IMR-90 (cell line): Measurements from ENCODE around the gene STOM. TPM values are rescaled to one million over a fixed set of nuclear protein-coding genes. Genes with fewer than 3 reads are reported as not detected.

Experiments
- ATAC-seq: fragments of 200-7000 bp; cut with Tn5 transposase; 2 replicates; pipeline ENCODE4 v1.9.1; 2020; ENCODE audit warnings: low read depth, mild to moderate bottlenecking, moderate library complexity
- BruUV-seq: library from RNA; stranded (reverse); fragments of 400-500 nt; replicated peaks from 2 replicates; lab custom pipeline; 2021; lab: Mats Ljungman, UMichigan
- CTCF ChIA-PET: fragments of 300-600 bp; formaldehyde crosslinking; extraction: SDS; loops from one replicate; lab custom pipeline; 2021; ENCODE audit warnings: antibody characterized with exemption; lab: Yijun Ruan, JAX
- POLR2A ChIA-PET: fragments of 300-600 bp; sonication (Branson Sonifier 250); formaldehyde crosslinking; loops from one replicate; lab custom pipeline; 2022; ENCODE audit warnings: antibody characterized with exemption; ENCODE audit not compliant: unreplicated experiment; lab: Charles Lee
- DNase-seq: peaks from one replicate; pipeline ENCODE4 v3.0.0; 2013
- H2AFZ ChIP-seq: replicated peaks from 2 replicates; pipeline ENCODE3; 2013; ENCODE audit warnings: low read length, mild to moderate bottlenecking; ENCODE audit not compliant: poor library complexity
- H2AK5ac ChIP-seq: 2 replicates; pipeline ENCODE4 v1.6.1; 2013; ENCODE audit warnings: low read depth, low read length, inconsistent platforms
- H2AK9ac ChIP-seq: replicated peaks from 2 replicates; pipeline ENCODE3; 2013; ENCODE audit warnings: mild to moderate bottlenecking, low read depth, low read length, moderate library complexity; ENCODE audit not compliant: poor library complexity
- H2BK120ac ChIP-seq: 2 replicates; pipeline ENCODE4 v1.6.1; 2013; ENCODE audit warnings: low read depth, low read length, inconsistent platforms
- H2BK15ac ChIP-seq: 3 replicates; pipeline ENCODE4 v1.6.1; 2013; ENCODE audit warnings: low read depth, low read length, inconsistent platforms
- H2BK20ac ChIP-seq: 2 replicates; pipeline ENCODE4 v1.6.1; 2013; ENCODE audit warnings: low read depth, mild to moderate bottlenecking, inconsistent platforms, low read length, moderate library complexity
- H2BK5ac ChIP-seq: 2 replicates; pipeline ENCODE4 v1.6.1; 2013; ENCODE audit warnings: mild to moderate bottlenecking, low read depth, low read length, inconsistent platforms; ENCODE audit not compliant: poor library complexity, severe bottlenecking
- H3K14ac ChIP-seq: replicated peaks from 2 replicates; pipeline ENCODE4 v1.6.1; 2013; ENCODE audit warnings: low read depth, low read length, inconsistent platforms
- H3K18ac ChIP-seq: 2 replicates; pipeline ENCODE4 v1.6.1; 2013; ENCODE audit warnings: low read depth, low read length, control low read depth
- H3K23ac ChIP-seq: 2 replicates; pipeline ENCODE4 v1.6.1; 2013; ENCODE audit warnings: low read depth, low read length, inconsistent platforms
- H3K27ac ChIP-seq: 2 replicates; pipeline ENCODE4 v1.5.1; 2013; ENCODE audit warnings: mild to moderate bottlenecking, control low read depth, low read length; ENCODE audit not compliant: insufficient read depth
- H3K27me3 ChIP-seq: 2 replicates; pipeline ENCODE4 v1.6.1; 2013; ENCODE audit warnings: low read length; ENCODE audit not compliant: control insufficient read depth, insufficient read depth
- H3K36me3 ChIP-seq: 2 replicates; pipeline ENCODE4 v1.6.1; 2013; ENCODE audit warnings: low read length, mixed read lengths; ENCODE audit not compliant: control insufficient read depth, insufficient read depth
- H3K4ac ChIP-seq: 2 replicates; pipeline ENCODE4 v1.6.1; 2013; ENCODE audit warnings: low read depth, low read length, inconsistent platforms
- H3K4me1 ChIP-seq: 2 replicates; pipeline ENCODE4 v1.6.1; 2013; ENCODE audit warnings: low read length, mixed read lengths; ENCODE audit not compliant: control insufficient read depth, insufficient read depth
- H3K4me2 ChIP-seq: 2 replicates; pipeline ENCODE4 v1.6.1; 2013; ENCODE audit warnings: low read depth, mild to moderate bottlenecking, control low read depth, low read length, moderate library complexity
- H3K4me3 ChIP-seq: 2 replicates; pipeline ENCODE4 v1.5.1; 2013; ENCODE audit warnings: low read depth, mild to moderate bottlenecking, control low read depth, low read length, moderate library complexity; ENCODE audit not compliant: insufficient read depth
- H3K56ac ChIP-seq: 2 replicates; pipeline ENCODE4 v1.6.1; 2013; ENCODE audit warnings: low read length, inconsistent platforms; ENCODE audit not compliant: insufficient read depth; ENCODE audit errors: extremely low read depth
- H3K79me1 ChIP-seq, 2 experiments: 2 replicates each; pipeline ENCODE4 v1.6.1; 2013; ENCODE audit warnings: low read length in 2 of 2, inconsistent platforms in 1 of 2, low read depth in 1 of 2
- H3K9ac ChIP-seq: 2 replicates; pipeline ENCODE4 v1.6.1; 2013; ENCODE audit warnings: low read depth, low read length, control low read depth
- H3K9me1 ChIP-seq: 2 replicates; pipeline ENCODE4 v1.6.1; 2013; ENCODE audit warnings: low read length, inconsistent platforms; ENCODE audit not compliant: insufficient read depth
- H3K9me3 ChIP-seq: 2 replicates; pipeline ENCODE4 v1.6.1; 2013; ENCODE audit warnings: low read length; ENCODE audit not compliant: control insufficient read depth, insufficient read depth
- H4K20me1 ChIP-seq: 2 replicates; pipeline ENCODE4 v1.6.1; 2013; ENCODE audit warnings: low read length, inconsistent platforms; ENCODE audit not compliant: insufficient read depth
- H4K5ac ChIP-seq: 2 replicates; pipeline ENCODE4 v1.6.1; 2013; ENCODE audit warnings: mild to moderate bottlenecking, low read depth, low read length, control low read depth
- H4K8ac ChIP-seq, 2 experiments: 2 replicates each; pipeline ENCODE4 v1.6.1; 2013; ENCODE audit warnings: low read depth in 2 of 2, low read length in 2 of 2, control low read depth in 1 of 2, inconsistent platforms in 1 of 2
- H4K91ac ChIP-seq: 2 replicates; pipeline ENCODE4 v1.6.1; 2013; ENCODE audit warnings: low read depth, low read length, inconsistent platforms; ENCODE audit not compliant: insufficient read depth
- BHLHE40 ChIP-seq: fragments of 150-350 bp; IDR thresholded peaks from 2 replicates; pipeline ENCODE4 v1.6.1; 2016; ENCODE audit warnings: mild to moderate bottlenecking, low read depth, low read length
- CEBPB ChIP-seq: IDR thresholded peaks from 2 replicates; pipeline ENCODE4 v1.6.1; 2012; ENCODE audit warnings: low read depth, low read length, improper control_type of control experiment
- CHD1 ChIP-seq: IDR thresholded peaks from 2 replicates; pipeline ENCODE4 v1.6.1; 2012; ENCODE audit warnings: low read depth, low read length, improper control_type of control experiment
- CTCF ChIP-seq: conservative IDR thresholded peaks from 2 replicates; pipeline ENCODE4 v1.5.1; 2012; ENCODE audit warnings: mild to moderate bottlenecking, low read depth, low read length, improper control_type of control experiment
- ELK1 ChIP-seq: fragments of 150-350 bp; IDR thresholded peaks from 2 replicates; pipeline ENCODE4 v1.6.1; 2016; ENCODE audit warnings: low read depth, mild to moderate bottlenecking, low read length, moderate library complexity, borderline replicate concordance
- FOS ChIP-seq: fragments of 150-350 bp; IDR thresholded peaks from 2 replicates; pipeline ENCODE4 v1.6.1; 2016; ENCODE audit warnings: low read depth, low read length
- MAFK ChIP-seq: IDR thresholded peaks from 2 replicates; pipeline ENCODE4 v1.6.1; 2012; ENCODE audit warnings: low read depth, low read length, improper control_type of control experiment
- MAZ ChIP-seq: IDR thresholded peaks from 2 replicates; pipeline ENCODE4 v1.6.1; 2012; ENCODE audit warnings: low read depth, mild to moderate bottlenecking, low read length, improper control_type of control experiment, moderate library complexity, borderline replicate concordance
- MXI1 ChIP-seq: IDR thresholded peaks from 2 replicates; pipeline ENCODE4 v1.6.1; 2012; ENCODE audit warnings: low read depth, mild to moderate bottlenecking, low read length, moderate library complexity, borderline replicate concordance
- NFE2L2 ChIP-seq: fragments of 150-350 bp; IDR thresholded peaks from 2 replicates; pipeline ENCODE4 v1.6.1; 2016; ENCODE audit warnings: low read depth, mild to moderate bottlenecking, low read length
- POLR2A ChIP-seq: IDR thresholded peaks from 2 replicates; pipeline ENCODE4 v1.6.1; 2012; ENCODE audit warnings: mild to moderate bottlenecking, low read depth, low read length
- RAD21 ChIP-seq: IDR thresholded peaks from 2 replicates; pipeline ENCODE4 v1.6.1; 2012; ENCODE audit warnings: low read length, improper control_type of control experiment
- RCOR1 ChIP-seq: IDR thresholded peaks from 2 replicates; pipeline ENCODE4 v1.6.1; 2012; ENCODE audit warnings: mild to moderate bottlenecking, low read length, improper control_type of control experiment; ENCODE audit not compliant: insufficient replicate concordance
- RFX5 ChIP-seq: IDR thresholded peaks from 2 replicates; pipeline ENCODE4 v1.8.0; 2012; ENCODE audit warnings: low read depth, mild to moderate bottlenecking, low read length, moderate library complexity
- SMC3 ChIP-seq: fragments of 150-350 bp; IDR thresholded peaks from 2 replicates; pipeline ENCODE4 v1.6.1; 2016; ENCODE audit warnings: low read depth, mild to moderate bottlenecking, antibody characterized with exemption, low read length, moderate library complexity
- whole genome bisulfite sequencing, 2 experiments: methylation state at CpG; one replicate each; pipeline versions ENCODE4 v1.1.5 to v1.1.7; 2013; ENCODE audit warnings: missing lambda C conversion rate in 2 of 2; ENCODE audit not compliant: insufficient read length in 1 of 2; ENCODE audit errors: extremely low coverage in 2 of 2; 5-methylcytosine and 5-hydroxymethylcytosine counted together
- dilution Hi-C: fragments of 300-500 bp; cut with HindIII; formaldehyde crosslinking; loops from one replicate; pipeline ENCODE4 v1.14.3; 2018; ENCODE audit warnings: low sequenced_read_pairs; ENCODE audit not compliant: unreplicated experiment
- in situ Hi-C: fragments of 300-500 bp; cut with MboI; formaldehyde crosslinking; loops from 3 replicates; pipeline ENCODE4 v1.14.3; 2019; ENCODE audit warnings: low sequenced_read_pairs, inconsistent platforms, mixed read lengths
- intact Hi-C: fragments of 100-400 bp; cut with micrococcal nuclease; formaldehyde crosslinking; loops from 2 replicates; pipeline ENCODE4 v1.10.0; 2022
- polyA plus RNA-seq, 3 experiments: library from polyadenylated mRNA; depleted of rRNA; stranded (reverse); fragments of >200 nt; gene quantifications; 2 replicates each; pipeline ENCODE4 v1.2.3, GENCODE V29; 2012; ENCODE audit warnings: low replicate concordance in 1 of 3
- total RNA-seq: library from RNA; depleted of rRNA; stranded (reverse); fragments of >200 nt; gene quantifications from 2 replicates; pipeline ENCODE4 v1.2.3, GENCODE V29; 2012

STOM gene
- total and polyA plus RNA-seq, 2 of the 4 experiments (the other 2 are of a cell fraction): 78.4 to 84.8 TPM

GRCh38 chr9:121300283-121301119, 69.5 kb downstream of the STOM start:
- Histone ChIP-seq H2BK120ac (no peak overlapping the region; the same call in 1 of the 2 replicates), H2AK9ac (no peak overlapping the region), H3K4me1 (peaks cover 15% of the 10 kb centered on the region; the same call in 1 of the 2 replicates), H2BK5ac (no peak overlapping the region), H4K20me1 (peaks cover 21% of the 10 kb centered on the region; the same call in 1 of the 2 replicates), H3K79me1 (peaks cover 36 to 77% of the 10 kb centered on the region in 2 experiments), H3K18ac (no peak overlapping the region), H3K27ac (no peak overlapping the region), H3K9ac (peak overlapping the region; percentile 50), H3K9me1 (peaks cover 22% of the 10 kb centered on the region; the same call in 1 of the 2 replicates), H3K4me3 (no peak overlapping the region), H4K91ac (no peak overlapping the region; the same call in 1 of the 2 replicates), H3K9me3 (no peaks in the 10 kb centered on the region), H2BK20ac (no peak overlapping the region), H2AK5ac (0 out of 2 replicates have a peak overlapping the region, but pooled peaks have one; percentile 18), H3K4ac (peak overlapping the region; percentile 38; the same call in 1 of the 2 replicates), H2AFZ (no peak overlapping the region), H3K23ac (peak overlapping the region; percentile 83; the same call in 1 of the 2 replicates), H4K5ac (no peak overlapping the region), H3K36me3 (peaks cover 48% of the 10 kb centered on the region), H4K8ac (peak overlapping the region in 1 of 2 experiments; percentile 42; a peak in 1 of 4 replicates), H3K4me2 (peak overlapping the region; percentile 67), H3K56ac (no peak overlapping the region), H3K14ac (peak overlapping the region; percentile 71; the same call in 1 of the 2 replicates), H3K27me3 (no peaks in the 10 kb centered on the region), H2BK15ac (no peak overlapping the region)
- intact Hi-C loops: no loop called here
- ChIA-PET POLR2A (no interaction called here), CTCF (interaction anchor here (0.7 kb wide), 1 partner anchor 19 kb away, joined by 3 read pairs; no protein-coding TSS in a partner anchor)
- dilution Hi-C loops: no loop called here
- in situ Hi-C loops: no loop called here
- 61% methylated on average over 6 of the region's 13 CpGs; no CpG with 5 or more reads in 1 of the 2 experiments for WGBS, 2 experiments
- no TSS peak for BruUV-seq
- no peak for DNase-seq
- no peak for ATAC-seq
- TF ChIP-seq SMC3 (no peak), CTCF (no peak), ELK1 (no peak), FOS (no peak), CHD1 (no peak), NFE2L2 (no peak), RCOR1 (no peak), RFX5 (no peak), CEBPB (no peak), MXI1 (no peak), RAD21 (no peak), MAZ (no peak), MAFK (no peak), POLR2A (no peak), BHLHE40 (no peak)
